Activated T-cell treated with anti-CD3 and anti-CD28 coated beads for 1 hour (primary cell): ENCODE measurements around the gene TGM2.

ENCODE experiments used
- DNase-seq: peaks from one replicate; pipeline ENCODE4 v3.0.0-alpha.2; 2020; ENCODE audit warnings: low read depth

The TGM2 gene

DNA sequence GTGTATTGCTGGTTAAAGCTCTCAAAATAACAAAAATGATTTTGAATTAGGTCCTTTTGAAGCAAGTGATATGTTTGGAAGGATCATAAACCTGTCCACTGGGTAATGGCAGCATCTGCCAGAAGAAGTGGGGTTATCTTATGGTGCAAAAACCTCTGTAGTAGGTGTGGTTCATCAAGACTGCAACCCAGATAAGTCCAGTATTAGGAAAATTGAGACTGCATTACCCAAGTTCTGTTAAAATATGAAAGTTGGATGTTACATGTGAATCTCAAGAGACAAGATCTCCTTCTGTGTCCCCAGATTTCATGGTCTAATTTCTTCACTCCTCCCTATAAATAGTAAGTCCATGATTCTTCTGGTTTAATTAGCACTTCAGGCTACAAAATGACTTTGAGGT, 72.2 kb downstream of the TGM2 start:
- DNase-seq = no peak

DNA sequence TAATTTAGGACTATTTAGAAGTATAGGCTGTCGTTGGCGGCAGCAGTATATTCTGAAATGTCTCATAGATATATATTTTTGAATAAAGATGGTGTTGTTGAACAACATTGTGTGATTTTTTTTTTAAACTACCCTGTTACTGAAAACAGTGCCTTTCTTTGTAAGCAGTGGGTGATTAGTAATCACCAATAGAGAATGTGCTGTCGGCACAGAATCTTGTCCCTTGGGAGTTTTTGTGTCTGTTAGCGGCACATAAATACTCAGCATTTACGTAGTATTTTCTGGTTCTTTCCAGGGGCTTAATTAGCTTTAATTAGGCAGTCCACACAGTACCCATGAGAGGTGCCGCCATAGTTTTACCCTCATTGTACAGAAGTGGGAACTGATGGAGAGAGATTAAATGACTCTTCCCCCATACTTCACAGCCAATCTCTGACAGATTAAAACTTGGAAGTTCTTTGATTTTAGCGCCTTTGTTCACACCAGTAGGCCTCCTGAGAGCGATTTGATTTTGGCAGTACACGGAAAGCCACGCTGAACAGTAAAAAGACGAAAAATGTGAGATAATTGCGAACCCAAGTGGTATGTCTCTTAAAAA, 72.7 kb downstream of the TGM2 start:
- DNase-seq = no peak

DNA sequence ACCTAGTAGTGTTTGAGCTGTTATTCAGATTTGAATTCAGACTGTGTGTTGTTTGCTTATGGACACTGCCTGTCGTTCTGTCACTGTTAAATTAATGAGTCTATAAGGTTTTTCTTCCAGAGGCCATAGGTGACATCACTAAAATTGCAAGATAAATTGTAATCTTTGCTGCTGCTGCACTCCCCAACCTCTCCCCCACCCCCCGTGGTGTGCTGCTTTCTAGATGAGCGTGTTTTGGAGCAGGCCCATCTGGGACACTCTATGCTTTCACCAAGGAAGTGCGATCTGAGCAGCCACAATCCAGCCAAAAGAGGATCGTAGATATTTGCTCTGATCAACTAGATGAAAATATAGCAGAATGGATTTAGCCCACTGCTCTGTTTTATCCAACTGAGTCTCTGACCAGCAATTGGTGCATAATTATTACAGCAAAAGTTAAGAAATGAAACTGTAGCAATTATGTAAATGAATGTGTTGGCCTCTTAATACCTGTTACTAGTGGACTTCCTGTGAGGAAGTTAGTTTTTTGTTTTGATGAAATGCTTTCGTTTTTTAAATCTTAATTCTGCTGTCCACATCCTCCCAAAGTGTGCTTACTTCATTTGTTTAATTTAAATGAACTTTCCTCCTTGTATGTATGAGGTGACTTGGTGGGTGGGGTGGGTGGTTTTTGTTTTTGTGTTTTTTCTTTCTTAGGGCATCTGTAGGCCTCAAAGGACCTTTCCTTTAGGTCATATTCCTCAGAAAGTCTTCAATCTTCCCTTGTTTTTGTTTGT, 73.4 kb downstream of the TGM2 start:
- no peak for DNase-seq

DNA sequence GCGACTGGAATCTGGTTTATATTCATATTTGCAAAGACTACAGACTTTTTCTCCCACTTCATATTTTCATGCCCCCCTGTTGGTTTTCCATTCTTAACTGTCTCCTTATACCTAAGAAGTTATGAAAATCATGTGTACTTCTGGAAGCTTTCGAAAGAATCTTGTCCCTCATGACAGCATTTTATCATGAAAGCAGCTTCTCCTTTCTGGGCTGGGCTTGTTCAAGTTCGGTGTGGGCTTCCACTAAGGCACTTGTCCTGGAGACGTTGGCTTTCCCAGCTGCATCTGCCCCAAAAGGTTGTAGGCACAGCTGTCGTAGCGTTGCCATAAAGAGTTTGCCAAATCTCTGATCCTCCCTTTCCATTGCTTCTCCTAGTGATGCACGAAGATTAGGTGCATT, 75.0 kb downstream of the TGM2 start:
- DNase-seq = no peak

DNA sequence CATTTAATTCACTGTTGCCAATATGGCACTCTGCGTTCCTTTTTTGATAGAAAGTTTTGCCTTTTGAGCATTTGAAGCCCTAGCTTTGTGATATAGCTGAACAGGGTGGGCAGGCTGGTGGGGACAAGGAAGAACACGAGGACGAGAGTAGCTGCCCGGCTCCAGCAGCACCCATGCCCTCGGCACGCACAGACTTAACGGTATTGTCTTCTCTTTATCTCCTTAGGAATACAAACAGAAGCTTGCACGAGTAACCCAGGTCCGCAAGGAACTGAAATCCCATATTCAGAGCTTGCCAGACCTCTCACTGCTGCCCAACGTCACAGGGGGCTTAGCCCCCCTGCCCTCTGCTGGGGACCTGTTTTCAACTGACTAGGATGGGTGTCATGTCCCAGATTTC, 75.6 kb downstream of the TGM2 start:
- no peak for DNase-seq

DNA sequence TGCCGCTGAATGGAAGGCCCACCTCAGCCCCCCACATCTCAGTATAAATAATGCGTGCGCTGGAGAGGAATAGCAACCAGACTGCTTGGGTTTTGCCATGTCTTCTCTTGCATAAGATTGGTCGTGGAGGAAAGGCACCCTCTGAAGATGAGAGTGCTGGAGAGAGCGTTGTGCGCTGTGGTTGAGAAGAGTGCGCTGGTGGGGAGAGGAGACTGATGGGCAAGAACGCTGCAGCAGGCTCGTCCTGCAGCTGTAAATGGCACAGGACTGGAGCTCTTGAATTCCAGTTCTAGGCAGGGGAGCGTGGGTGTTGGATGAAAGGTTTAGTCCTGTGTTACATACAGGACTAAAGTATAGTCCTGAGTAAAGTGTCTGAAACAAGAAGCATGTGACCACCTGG, 80.0 kb downstream of the TGM2 start:
- no peak for DNase-seq

DNA sequence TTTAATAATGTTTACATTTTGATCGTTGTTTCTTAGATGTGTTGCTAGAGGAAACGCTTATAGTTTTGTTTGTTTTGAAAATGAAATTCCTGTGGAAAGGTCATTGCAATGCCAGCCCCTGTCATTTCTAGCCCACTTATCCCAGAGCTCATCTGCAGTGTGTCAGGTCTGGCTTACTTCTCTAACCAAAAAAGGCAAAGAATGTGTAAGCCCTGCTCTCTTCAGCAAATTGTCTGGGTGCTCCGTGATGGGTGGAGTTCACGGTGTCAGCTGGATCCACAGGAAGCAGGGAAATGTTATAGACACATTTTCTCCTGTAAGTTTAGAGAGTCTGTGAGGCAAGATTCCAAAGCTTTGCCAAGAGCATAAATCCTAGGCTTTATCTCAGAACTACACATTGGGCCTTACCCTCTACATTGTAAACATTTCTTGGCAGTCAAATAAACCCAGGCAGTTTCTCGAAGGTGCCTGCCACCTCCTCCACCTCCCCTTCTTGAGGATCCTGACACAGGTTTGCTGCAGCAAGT, 80.6 kb downstream of the TGM2 start:
- DNase-seq = no peak

DNA sequence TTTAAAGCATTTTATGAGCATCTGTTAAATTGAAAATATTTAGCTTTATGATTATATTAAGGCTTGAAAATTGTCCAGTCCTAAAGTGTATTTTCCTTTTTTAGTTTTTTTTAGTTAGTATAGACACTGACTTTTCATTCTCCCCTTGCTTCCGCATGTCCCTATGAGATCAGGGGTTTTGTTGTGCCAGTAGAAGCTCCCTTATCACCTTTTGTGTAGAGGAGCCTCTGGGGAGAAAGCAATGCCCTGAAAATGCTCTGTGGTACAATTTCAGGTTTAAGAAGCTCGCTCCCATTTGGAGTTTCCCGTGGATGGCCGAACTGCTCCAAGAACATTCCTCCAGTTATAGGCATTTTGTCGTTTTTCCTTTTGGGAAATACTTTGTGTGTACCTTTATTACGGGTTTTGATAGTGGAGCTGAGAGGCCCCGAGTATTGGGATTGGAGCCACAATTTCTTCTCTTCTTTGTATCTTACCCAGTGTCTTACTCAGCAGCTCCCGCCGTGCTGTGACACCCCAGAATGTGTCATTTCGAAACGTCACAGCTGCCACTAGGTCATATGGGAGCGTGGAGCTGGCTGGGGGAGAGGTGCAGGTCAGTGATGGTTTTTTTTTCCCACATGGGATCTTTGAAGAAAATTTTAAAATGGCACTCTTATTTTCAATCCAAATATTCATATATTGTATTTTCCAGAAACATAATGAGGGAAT, 81.6 kb downstream of the TGM2 start:
- no peak for DNase-seq

DNA sequence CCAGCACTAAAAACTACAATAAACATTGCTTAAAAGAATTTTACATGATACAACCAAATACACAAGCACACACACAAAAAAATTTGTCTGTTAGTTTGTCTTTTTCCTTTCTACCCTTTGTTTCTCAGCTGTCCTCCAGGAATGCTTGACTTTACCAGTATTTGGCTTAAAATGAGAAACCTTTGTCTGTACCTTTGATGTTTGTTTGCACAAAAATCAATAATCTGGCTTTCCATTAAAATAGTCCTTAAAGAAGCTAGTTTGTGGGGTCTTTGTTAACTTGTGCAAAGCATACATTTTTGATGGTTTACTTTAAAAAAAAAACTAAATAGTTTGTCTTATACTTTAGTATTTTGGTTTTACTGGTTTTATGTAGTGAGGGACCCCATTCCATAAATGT, 82.2 kb downstream of the TGM2 start:
- no peak for DNase-seq

DNA sequence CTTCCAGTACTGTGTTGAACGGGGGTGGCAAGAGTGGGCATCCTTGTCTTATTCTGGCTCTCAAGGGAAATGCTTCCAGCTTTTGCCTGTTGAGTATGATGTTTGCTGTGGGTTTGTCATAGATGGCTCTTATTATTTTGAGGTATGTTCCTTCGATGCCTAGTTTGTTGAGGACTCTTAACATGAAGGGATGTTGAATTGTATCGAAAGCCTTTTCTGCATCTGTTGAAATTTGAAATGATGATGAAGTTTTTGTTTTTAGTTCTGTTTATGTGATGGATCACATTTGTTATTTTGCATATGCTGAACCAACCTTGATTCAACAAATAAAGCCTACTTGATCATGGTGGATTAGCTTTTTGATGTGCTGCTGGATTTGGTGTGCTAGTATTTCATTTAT, 83.5 kb downstream of the TGM2 start:
- DNase-seq = no peak

DNA sequence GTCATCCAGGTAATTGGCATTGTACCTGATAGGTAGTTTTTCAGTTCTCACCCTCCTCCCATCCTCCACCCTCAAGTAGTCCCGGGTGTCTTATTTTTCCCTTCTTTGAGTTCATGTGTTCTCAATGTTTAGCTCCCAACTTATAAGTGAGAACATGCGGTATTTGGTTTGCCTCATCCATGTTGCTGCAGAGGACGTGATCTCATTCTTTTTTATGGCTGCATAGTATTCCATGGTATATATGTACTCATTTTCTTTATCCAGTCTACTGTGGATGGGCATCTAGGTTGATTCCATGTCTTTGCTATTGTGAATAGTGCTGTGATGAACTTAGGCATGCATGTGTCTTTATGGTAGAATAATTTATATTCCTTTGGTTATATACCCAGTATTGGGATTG, 85.7 kb downstream of the TGM2 start:
- DNase-seq = no peak

DNA sequence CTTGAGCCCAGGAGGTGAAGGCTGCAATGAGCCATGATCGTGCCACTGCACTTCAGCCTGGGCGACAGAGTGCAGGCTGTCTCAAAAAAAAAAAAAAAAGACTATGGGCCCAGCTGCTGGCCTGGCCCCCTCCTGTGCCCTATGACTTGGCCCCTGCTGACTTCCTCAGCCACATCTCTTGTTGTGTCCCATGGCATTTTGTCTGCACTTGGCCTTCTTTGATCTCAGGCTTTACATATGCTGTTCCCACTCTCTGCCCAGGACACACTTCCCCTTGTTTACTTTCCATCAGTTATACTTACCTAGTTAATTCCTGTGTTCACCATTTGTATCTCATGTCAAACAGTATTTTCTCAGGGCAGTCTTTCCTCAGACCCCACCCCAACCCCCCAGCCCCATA, 87.0 kb downstream of the TGM2 start:
- DNase-seq = no peak
